22Rv1 (cell line): Measurements from ENCODE around the gene PARD6A.

Experiments used
- CTCF ChIP-seq: fragments of 450-650 bp; IDR thresholded peaks from 2 replicates; pipeline ENCODE4 v1.5.1; 2017; ENCODE audit warnings: mild to moderate bottlenecking
- ZFX ChIP-seq: fragments of 450-650 bp; IDR thresholded peaks from 2 replicates; pipeline ENCODE4 v1.6.1; 2017; ENCODE audit warnings: antibody characterized with exemption, borderline replicate concordance

- TF ChIP-seq CTCF (no peak), ZFX (no peak)
These were observed 6.0 kb downstream of the PARD6A start, which contains the start of the genes C16orf86 and ENKD1 for GRCh38 chr16:67666559-67667452.
